ENCODE measurements around the gene ATXN7L1. TPM values are rescaled to one million over a fixed set of nuclear protein-coding genes. Genes with fewer than 3 reads are reported as not detected.

The ATXN7L1 gene
- total and polyA plus RNA-seq, 2 of the 8 experiments (the other 6 are each of a cell fraction or from before 2014, with no cell fraction given): 14.3 to 34.0 TPM

DNA sequence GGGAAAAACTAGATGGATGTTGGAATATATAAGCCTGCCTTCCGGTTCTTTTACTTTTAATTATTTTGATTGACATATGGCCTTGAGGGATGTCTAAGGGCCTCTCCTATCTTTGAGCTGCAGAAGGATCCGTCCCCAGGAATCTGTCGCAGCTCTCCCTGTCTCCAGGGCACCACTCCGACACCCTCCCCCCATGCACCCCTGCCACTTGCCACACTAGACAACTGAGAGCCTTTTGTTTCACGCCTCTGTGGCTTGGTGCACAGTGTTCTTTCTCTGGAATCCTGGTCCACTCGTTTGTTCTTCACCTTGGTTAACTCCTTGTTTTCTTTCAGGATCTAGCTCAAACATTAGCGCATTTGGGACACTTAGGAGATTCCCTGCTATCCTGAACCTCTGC lies 171.0 kb downstream of the ATXN7L1 start (continued):
- TF ChIP-seq, protein P1, sequence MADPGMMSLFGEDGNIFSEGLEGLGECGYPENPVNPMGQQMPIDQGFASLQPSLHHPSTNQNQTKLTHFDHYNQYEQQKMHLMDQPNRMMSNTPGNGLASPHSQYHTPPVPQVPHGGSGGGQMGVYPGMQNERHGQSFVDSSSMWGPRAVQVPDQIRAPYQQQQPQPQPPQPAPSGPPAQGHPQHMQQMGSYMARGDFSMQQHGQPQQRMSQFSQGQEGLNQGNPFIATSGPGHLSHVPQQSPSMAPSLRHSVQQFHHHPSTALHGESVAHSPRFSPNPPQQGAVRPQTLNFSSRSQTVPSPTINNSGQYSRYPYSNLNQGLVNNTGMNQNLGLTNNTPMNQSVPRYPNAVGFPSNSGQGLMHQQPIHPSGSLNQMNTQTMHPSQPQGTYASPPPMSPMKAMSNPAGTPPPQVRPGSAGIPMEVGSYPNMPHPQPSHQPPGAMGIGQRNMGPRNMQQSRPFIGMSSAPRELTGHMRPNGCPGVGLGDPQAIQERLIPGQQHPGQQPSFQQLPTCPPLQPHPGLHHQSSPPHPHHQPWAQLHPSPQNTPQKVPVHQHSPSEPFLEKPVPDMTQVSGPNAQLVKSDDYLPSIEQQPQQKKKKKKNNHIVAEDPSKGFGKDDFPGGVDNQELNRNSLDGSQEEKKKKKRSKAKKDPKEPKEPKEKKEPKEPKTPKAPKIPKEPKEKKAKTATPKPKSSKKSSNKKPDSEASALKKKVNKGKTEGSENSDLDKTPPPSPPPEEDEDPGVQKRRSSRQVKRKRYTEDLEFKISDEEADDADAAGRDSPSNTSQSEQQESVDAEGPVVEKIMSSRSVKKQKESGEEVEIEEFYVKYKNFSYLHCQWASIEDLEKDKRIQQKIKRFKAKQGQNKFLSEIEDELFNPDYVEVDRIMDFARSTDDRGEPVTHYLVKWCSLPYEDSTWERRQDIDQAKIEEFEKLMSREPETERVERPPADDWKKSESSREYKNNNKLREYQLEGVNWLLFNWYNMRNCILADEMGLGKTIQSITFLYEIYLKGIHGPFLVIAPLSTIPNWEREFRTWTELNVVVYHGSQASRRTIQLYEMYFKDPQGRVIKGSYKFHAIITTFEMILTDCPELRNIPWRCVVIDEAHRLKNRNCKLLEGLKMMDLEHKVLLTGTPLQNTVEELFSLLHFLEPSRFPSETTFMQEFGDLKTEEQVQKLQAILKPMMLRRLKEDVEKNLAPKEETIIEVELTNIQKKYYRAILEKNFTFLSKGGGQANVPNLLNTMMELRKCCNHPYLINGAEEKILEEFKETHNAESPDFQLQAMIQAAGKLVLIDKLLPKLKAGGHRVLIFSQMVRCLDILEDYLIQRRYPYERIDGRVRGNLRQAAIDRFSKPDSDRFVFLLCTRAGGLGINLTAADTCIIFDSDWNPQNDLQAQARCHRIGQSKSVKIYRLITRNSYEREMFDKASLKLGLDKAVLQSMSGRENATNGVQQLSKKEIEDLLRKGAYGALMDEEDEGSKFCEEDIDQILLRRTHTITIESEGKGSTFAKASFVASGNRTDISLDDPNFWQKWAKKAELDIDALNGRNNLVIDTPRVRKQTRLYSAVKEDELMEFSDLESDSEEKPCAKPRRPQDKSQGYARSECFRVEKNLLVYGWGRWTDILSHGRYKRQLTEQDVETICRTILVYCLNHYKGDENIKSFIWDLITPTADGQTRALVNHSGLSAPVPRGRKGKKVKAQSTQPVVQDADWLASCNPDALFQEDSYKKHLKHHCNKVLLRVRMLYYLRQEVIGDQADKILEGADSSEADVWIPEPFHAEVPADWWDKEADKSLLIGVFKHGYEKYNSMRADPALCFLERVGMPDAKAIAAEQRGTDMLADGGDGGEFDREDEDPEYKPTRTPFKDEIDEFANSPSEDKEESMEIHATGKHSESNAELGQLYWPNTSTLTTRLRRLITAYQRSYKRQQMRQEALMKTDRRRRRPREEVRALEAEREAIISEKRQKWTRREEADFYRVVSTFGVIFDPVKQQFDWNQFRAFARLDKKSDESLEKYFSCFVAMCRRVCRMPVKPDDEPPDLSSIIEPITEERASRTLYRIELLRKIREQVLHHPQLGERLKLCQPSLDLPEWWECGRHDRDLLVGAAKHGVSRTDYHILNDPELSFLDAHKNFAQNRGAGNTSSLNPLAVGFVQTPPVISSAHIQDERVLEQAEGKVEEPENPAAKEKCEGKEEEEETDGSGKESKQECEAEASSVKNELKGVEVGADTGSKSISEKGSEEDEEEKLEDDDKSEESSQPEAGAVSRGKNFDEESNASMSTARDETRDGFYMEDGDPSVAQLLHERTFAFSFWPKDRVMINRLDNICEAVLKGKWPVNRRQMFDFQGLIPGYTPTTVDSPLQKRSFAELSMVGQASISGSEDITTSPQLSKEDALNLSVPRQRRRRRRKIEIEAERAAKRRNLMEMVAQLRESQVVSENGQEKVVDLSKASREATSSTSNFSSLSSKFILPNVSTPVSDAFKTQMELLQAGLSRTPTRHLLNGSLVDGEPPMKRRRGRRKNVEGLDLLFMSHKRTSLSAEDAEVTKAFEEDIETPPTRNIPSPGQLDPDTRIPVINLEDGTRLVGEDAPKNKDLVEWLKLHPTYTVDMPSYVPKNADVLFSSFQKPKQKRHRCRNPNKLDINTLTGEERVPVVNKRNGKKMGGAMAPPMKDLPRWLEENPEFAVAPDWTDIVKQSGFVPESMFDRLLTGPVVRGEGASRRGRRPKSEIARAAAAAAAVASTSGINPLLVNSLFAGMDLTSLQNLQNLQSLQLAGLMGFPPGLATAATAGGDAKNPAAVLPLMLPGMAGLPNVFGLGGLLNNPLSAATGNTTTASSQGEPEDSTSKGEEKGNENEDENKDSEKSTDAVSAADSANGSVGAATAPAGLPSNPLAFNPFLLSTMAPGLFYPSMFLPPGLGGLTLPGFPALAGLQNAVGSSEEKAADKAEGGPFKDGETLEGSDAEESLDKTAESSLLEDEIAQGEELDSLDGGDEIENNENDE (IDR thresholded peaks at IDR 0.05; ENCODE audit: insufficient replicate concordance, low read length): no peak
- no peak for TF ChIP-seq JUN (IDR thresholded peaks at IDR 0.05; ENCODE audit: low read depth, low read length)
- TF ChIP-seq NRF1 (IDR thresholded peaks at IDR 0.05; ENCODE audit: low read depth, low read length): no peak
- TF ChIP-seq SIRT6 (IDR thresholded peaks at IDR 0.05; ENCODE audit: low read length): no peak
- no peak for TF ChIP-seq SUZ12 (IDR thresholded peaks at IDR 0.05; ENCODE audit: low read length)
- no peak for TF ChIP-seq TAF7 (optimal IDR thresholded peaks at IDR 0.05; ENCODE audit: borderline replicate concordance, low read depth, low read length)
- no peak for TF ChIP-seq TCF12 (IDR thresholded peaks at IDR 0.05; ENCODE audit: low read depth, low read length)
- TF ChIP-seq RFX5 (IDR thresholded peaks at IDR 0.05; ENCODE audit: borderline replicate concordance, low read depth, low read length): no peak
- TF ChIP-seq EZH2 (IDR thresholded peaks at IDR 0.05; ENCODE audit: low read depth, low read length, severe bottlenecking): no peak
- TF ChIP-seq KDM1A (IDR thresholded peaks at IDR 0.05; ENCODE audit: borderline replicate concordance, low read length): no peak
- TF ChIP-seq, protein P2, sequence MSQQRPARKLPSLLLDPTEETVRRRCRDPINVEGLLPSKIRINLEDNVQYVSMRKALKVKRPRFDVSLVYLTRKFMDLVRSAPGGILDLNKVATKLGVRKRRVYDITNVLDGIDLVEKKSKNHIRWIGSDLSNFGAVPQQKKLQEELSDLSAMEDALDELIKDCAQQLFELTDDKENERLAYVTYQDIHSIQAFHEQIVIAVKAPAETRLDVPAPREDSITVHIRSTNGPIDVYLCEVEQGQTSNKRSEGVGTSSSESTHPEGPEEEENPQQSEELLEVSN (IDR thresholded peaks at IDR 0.05): no peak
- TF ChIP-seq TBP (IDR thresholded peaks at IDR 0.05; ENCODE audit: low read depth, low read length): no peak

All from H1 (cell line).